GM19324 (cell line): Measurements from ENCODE around the gene NLRP12.
"Not testable (repeated sequence)": the region's sequence is repeated elsewhere in the genome, so short reads cannot be mapped to it uniquely, and the experiment has no call there.

ENCODE experiments used
- ATAC-seq: cut with Tn5 transposase; IDR thresholded peaks from one replicate; pipeline ENCODE4 v1.9.1; 2021; ENCODE audit warnings: mild to moderate bottlenecking, moderate library complexity; ENCODE audit not compliant: unreplicated experiment, low FRiP score

Gene NLRP12

GRCh38 chr19:53838446-53838845 is 14.3 kb upstream of the NLRP12 start:
- ATAC-seq, result not testable (repeated sequence)

GRCh38 chr19:53832861-53833260 is 8.7 kb upstream of the NLRP12 start:
- ATAC-seq, result not testable (repeated sequence)

GRCh38 chr19:53828531-53828930 is 4.4 kb upstream of the NLRP12 start:
- no peak for ATAC-seq

GRCh38 chr19:53826876-53827275 is 2.8 kb upstream of the NLRP12 start:
- no peak for ATAC-seq

GRCh38 chr19:53823380-53824120 is 564 bp downstream of the NLRP12 start:
- ATAC-seq, result no peak

- ATAC-seq, result no peak
Observed at GRCh38 chr19:53819861-53820260, 4.3 kb downstream of the NLRP12 start.

GRCh38 chr19:53818756-53819155 is 5.4 kb downstream of the NLRP12 start:
- ATAC-seq, result no peak

GRCh38 chr19:53813996-53814395 is 10.1 kb downstream of the NLRP12 start:
- no peak for ATAC-seq

- no peak for ATAC-seq
Observed at GRCh38 chr19:53812335-53812734, 11.8 kb downstream of the NLRP12 start.

- no peak for ATAC-seq
Observed at GRCh38 chr19:53810891-53811290, 13.2 kb downstream of the NLRP12 start.

GRCh38 chr19:53810187-53810546 is 13.9 kb downstream of the NLRP12 start:
- no peak for ATAC-seq

- no peak for ATAC-seq
Observed at GRCh38 chr19:53809518-53810186, 14.5 kb downstream of the NLRP12 start.

GRCh38 chr19:53808710-53809125 is 15.4 kb downstream of the NLRP12 start:
- ATAC-seq, result no peak

- ATAC-seq, result no peak
Observed at GRCh38 chr19:53801257-53801656, 22.9 kb downstream of the NLRP12 start.

- ATAC-seq, result no peak
Observed at GRCh38 chr19:53795019-53795418, 29.1 kb downstream of the NLRP12 start.

- no peak for ATAC-seq
Observed at GRCh38 chr19:53792721-53793433, 31.2 kb downstream of the NLRP12 start.

GRCh38 chr19:53789708-53790678 is 34.1 kb downstream of the NLRP12 start:
- ATAC-seq, result no peak

GRCh38 chr19:53787266-53787665 is 36.8 kb downstream of the NLRP12 start:
- no peak for ATAC-seq

- no peak for ATAC-seq
Observed at GRCh38 chr19:53786744-53787143, 37.4 kb downstream of the NLRP12 start.

GRCh38 chr19:53785196-53785889 is 38.8 kb downstream of the NLRP12 start:
- ATAC-seq, result no peak
